ENCODE measurements around the gene SMAP1.

Gene SMAP1

DNA sequence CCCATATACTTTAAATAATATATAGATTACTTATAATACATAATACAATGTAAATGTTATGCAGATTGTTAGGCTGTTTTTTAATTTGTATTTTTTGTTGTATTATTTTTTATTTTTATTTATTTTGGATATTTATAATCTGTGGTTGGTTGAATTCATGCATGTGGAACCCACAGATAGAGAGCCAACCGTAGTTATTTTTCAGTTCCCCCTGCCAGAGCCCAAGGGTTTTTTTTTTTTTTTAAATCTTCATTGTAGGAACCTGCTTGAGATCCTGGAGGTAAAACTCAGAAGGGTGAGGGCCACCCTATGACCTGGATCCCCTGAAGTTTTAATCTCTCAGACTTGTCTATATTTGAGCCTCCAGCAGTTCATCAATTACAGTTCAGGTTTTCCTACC, 156.0 kb downstream of the SMAP1 start:
- H3K4me3 ChIP-seq (ENCODE audit: low read depth, low read length), result no peak overlapping the region
- in situ Hi-C loops (cut with HindIII; ENCODE audit: low sequenced_read_pairs), result no loop called here
- TF ChIP-seq, protein P1, sequence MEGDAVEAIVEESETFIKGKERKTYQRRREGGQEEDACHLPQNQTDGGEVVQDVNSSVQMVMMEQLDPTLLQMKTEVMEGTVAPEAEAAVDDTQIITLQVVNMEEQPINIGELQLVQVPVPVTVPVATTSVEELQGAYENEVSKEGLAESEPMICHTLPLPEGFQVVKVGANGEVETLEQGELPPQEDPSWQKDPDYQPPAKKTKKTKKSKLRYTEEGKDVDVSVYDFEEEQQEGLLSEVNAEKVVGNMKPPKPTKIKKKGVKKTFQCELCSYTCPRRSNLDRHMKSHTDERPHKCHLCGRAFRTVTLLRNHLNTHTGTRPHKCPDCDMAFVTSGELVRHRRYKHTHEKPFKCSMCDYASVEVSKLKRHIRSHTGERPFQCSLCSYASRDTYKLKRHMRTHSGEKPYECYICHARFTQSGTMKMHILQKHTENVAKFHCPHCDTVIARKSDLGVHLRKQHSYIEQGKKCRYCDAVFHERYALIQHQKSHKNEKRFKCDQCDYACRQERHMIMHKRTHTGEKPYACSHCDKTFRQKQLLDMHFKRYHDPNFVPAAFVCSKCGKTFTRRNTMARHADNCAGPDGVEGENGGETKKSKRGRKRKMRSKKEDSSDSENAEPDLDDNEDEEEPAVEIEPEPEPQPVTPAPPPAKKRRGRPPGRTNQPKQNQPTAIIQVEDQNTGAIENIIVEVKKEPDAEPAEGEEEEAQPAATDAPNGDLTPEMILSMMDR (IDR thresholded peaks at IDR 0.05; ENCODE audit: low read depth, low read length, missing control alignments), result no peak
- DNase-seq (ENCODE audit: low read depth), result no peak

DNA sequence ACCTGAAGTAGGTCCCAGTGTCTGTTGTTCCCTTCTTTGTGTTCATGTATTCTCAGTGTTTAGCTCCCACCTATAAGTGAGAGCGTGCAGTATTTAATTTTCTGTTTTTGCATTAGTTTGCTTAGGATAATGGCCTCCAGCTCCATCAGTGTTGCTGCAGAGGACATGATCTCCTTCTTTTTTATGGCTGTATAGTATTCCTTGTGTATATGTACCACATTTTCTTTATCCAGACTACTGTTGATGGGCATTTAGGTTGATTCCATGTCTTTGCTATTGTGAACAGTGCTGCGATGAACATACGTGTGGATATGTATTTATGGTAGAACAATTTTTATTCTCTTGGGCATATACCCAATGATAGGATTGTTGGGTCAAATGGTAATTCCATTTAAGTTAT, 163.7 kb downstream of the SMAP1 start:
- in situ Hi-C loops (cut with HindIII; ENCODE audit: low sequenced_read_pairs), result no loop called here
- TF ChIP-seq, protein P1 (IDR thresholded peaks at IDR 0.05; ENCODE audit: low read depth, low read length, missing control alignments), result no peak
- no peak overlapping the region for H3K4me3 ChIP-seq (ENCODE audit: low read depth, low read length)
- no peak for DNase-seq (ENCODE audit: low read depth)

DNA sequence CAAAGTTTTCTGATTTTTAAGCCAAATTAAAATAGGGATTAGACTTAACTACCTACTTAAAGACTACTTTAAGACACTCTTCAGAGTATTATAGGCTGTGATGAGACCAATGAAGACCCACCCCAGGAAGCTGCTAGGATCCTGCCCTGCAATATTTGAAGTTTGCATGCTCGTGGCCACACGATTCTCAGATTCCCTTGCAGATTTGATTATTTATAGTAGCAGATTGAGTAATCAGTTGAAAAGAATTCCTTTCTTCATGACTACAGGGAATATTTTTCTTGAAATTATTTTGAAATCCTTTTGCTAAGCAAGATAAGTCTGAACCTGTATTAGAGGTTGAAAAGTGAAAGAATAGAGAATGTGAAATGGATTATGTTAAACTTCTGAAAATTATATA, 166.8 kb downstream of the SMAP1 start:
- in situ Hi-C loops (cut with HindIII; ENCODE audit: low sequenced_read_pairs), result no loop called here
- TF ChIP-seq, protein P1 (IDR thresholded peaks at IDR 0.05; ENCODE audit: low read depth, low read length, missing control alignments), result no peak

DNA sequence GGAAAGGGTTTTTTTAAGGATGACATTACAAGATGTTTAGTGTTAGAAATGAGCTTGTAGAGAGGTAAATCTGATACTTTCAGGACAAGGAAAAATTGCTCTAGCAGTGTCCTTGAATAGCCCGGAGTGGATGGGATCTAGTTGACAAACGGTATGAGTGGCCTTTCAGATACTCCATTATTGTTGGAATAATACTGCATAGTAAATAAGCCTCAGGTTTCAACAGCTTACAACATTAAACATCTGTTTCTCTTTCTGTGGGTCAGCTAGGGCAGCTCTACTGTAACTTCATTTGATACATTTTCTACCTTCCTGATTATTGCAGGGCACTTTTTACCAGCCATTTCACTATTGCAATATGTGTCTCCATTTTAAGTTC, 171.2 kb downstream of the SMAP1 start:
- no peak overlapping the region for H3K4me3 ChIP-seq (ENCODE audit: low read depth, low read length)
- TF ChIP-seq, protein P1 (IDR thresholded peaks at IDR 0.05; ENCODE audit: low read depth, low read length, missing control alignments), result no peak
- in situ Hi-C loops (cut with HindIII; ENCODE audit: low sequenced_read_pairs), result no loop called here
- no peak for DNase-seq (ENCODE audit: low read depth)

More for the DNA sequence above, 166.8 kb downstream of the SMAP1 start:
- DNase-seq (ENCODE audit: low read depth), result no peak
- no peak overlapping the region for H3K4me3 ChIP-seq (ENCODE audit: low read depth, low read length)

DNA sequence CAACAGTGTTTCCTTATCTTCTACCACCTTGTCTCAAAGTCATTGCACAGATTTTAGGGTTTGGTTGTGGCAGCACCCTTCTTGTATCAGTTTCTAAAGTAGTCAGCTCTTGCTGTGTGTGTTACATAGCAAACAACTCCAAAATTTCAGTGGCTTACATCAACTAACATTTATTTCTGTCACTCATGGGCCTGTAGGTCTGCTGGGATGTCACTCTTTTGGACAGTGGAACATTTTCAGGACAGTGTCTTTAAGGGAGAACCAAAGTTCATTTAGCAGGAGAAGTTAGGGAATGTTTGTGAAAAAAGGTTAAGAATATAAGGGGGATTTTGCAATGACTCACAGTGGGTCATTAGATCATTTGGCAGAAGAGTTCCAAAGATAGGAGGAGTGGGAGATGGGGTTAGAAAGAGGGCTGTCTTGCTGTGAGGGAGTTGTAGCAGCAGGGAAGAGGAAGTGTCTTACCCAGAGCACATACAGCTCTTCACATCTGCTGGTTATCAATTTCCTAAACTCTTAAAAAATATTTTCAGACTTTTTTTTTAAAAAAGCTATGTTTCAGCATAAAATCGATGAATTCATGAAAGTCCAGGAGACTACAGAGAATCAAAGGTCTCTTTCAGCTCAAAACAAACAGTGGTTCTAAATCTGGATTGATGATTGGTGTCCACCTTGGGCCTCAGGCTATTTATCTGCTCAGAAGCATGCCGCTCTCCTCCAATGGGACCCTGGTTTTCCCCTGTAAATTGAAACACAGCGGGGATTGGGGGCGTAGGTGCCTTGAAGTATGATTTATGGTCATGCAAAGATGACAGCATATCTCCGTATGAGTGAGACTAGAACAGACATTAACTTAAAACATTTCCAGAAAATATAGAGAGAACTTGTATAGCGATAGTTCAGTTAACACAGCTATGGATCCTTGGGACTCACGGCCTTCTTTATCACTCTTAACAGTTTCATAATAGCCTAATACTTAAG, 171.9 kb downstream of the SMAP1 start:
- DNase-seq (ENCODE audit: low read depth), result no peak
- no peak overlapping the region for H3K4me3 ChIP-seq (ENCODE audit: low read depth, low read length)
- TF ChIP-seq, protein P1 (IDR thresholded peaks at IDR 0.05; ENCODE audit: low read depth, low read length, missing control alignments), result no peak
- in situ Hi-C loops (cut with HindIII; ENCODE audit: low sequenced_read_pairs), result no loop called here

DNA sequence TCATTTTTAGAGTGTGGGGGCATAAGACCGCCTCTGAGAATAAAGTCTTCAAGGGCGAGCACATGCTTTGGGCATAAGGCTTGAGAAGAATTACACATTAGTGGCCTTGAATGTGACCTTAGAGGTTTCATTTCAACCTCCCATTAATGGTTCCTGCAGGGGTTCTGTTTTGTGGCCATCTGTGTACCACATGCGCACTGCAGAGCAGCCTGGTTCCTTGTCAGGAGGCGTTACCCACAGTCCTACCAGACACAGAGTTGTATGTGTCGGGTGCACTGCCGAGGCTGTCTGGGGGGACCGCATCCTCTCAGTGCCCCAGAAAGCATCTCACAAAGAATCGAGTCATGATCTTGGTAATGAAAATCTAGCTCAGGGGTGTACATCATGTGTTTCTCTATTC, 173.4 kb downstream of the SMAP1 start:
- H3K4me3 ChIP-seq (ENCODE audit: low read depth, low read length), result no peak overlapping the region
- DNase-seq (ENCODE audit: low read depth), result no peak
- TF ChIP-seq, protein P1 (IDR thresholded peaks at IDR 0.05; ENCODE audit: low read depth, low read length, missing control alignments), result no peak
- in situ Hi-C loops (cut with HindIII; ENCODE audit: low sequenced_read_pairs), result no loop called here
